SK-N-SH treated with all-trans-retinoic acid at 6 μM for 48 hours (cell line): ENCODE results near the gene LY9.

Source experiments
- ATAC-seq: fragments of 200-7000 bp; cut with Tn5 transposase; 3 replicates; pipeline ENCODE4 v1.9.1; 2020; ENCODE audit warnings: mild to moderate bottlenecking, moderate library complexity
- ARNTL ChIP-seq: fragments of 450-650 bp; formaldehyde crosslinking; IDR thresholded peaks from 2 replicates; pipeline ENCODE4 v1.5.0; 2020; ENCODE audit warnings: low read depth, mild to moderate bottlenecking, moderate library complexity, borderline replicate concordance
- BACH2 ChIP-seq: fragments of 250-450 bp; sonication (Bioruptor Pico); IDR thresholded peaks from 2 replicates; pipeline ENCODE4 v1.9.0; 2021; ENCODE audit warnings: mild to moderate bottlenecking, borderline replicate concordance
- CREB5 ChIP-seq: fragments of 250-450 bp; sonication (Bioruptor Pico); IDR thresholded peaks from 2 replicates; pipeline ENCODE4 v1.5.1; 2020; ENCODE audit warnings: low read depth, mild to moderate bottlenecking, moderate library complexity
- CSDC2 ChIP-seq: fragments of 250-450 bp; sonication (Bioruptor Pico); IDR thresholded peaks from 2 replicates; pipeline ENCODE4 v1.5.0; 2020; ENCODE audit warnings: mild to moderate bottlenecking, moderate library complexity
- ESRRG ChIP-seq: fragments of 250-450 bp; sonication (Bioruptor Pico); IDR thresholded peaks from 2 replicates; pipeline ENCODE4 v1.6.1; 2021; ENCODE audit warnings: mild to moderate bottlenecking
- GLIS3 ChIP-seq: fragments of 250-450 bp; sonication (Bioruptor Pico); IDR thresholded peaks from 2 replicates; pipeline ENCODE4 v1.5.0; 2020; ENCODE audit warnings: mild to moderate bottlenecking, moderate library complexity
- ISL1 ChIP-seq: fragments of 250-450 bp; sonication (Bioruptor Pico); IDR thresholded peaks from 2 replicates; pipeline ENCODE4 v2.1.2; 2022; ENCODE audit warnings: mild to moderate bottlenecking, moderate library complexity
- OSR1 ChIP-seq: fragments of 250-450 bp; sonication (Bioruptor Pico); IDR thresholded peaks from 2 replicates; pipeline ENCODE4 v1.8.0; 2022; ENCODE audit warnings: moderate library complexity, mild to moderate bottlenecking, inconsistent platforms
- PPARA ChIP-seq: fragments of 250-450 bp; sonication (Bioruptor Pico); IDR thresholded peaks from 2 replicates; pipeline ENCODE4 v1.5.0; 2020; ENCODE audit warnings: mild to moderate bottlenecking, borderline replicate concordance
- RARB ChIP-seq: fragments of 250-450 bp; sonication (Bioruptor Pico); IDR thresholded peaks from 2 replicates; pipeline ENCODE4 v1.8.0; 2021; ENCODE audit warnings: mild to moderate bottlenecking, moderate library complexity
- SNAI2 ChIP-seq: fragments of 250-450 bp; sonication (Bioruptor Pico); IDR thresholded peaks from 2 replicates; pipeline ENCODE4 v1.5.0; 2020; ENCODE audit warnings: mild to moderate bottlenecking, moderate library complexity
- TCF4 ChIP-seq: fragments of 250-450 bp; sonication (Bioruptor Pico); IDR thresholded peaks from 2 replicates; pipeline ENCODE4 v1.8.0; 2021; ENCODE audit warnings: mild to moderate bottlenecking, moderate library complexity, borderline replicate concordance
- ZFP3 ChIP-seq: fragments of 250-450 bp; sonication (Bioruptor Pico); IDR thresholded peaks from 2 replicates; pipeline ENCODE4 v1.5.0; 2020; ENCODE audit warnings: mild to moderate bottlenecking, moderate library complexity
- ZFP30 ChIP-seq: fragments of 450-650 bp; formaldehyde crosslinking; IDR thresholded peaks from 2 replicates; pipeline ENCODE4 v1.5.0; 2022; ENCODE audit warnings: mild to moderate bottlenecking, moderate library complexity
- ZNF565 ChIP-seq: fragments of 450-650 bp; formaldehyde crosslinking; conservative IDR thresholded peaks from 2 replicates; pipeline ENCODE4 v1.5.0; 2020; ENCODE audit warnings: low read depth, mild to moderate bottlenecking, moderate library complexity
- ZNF70 ChIP-seq: fragments of 450-650 bp; formaldehyde crosslinking; IDR thresholded peaks from 2 replicates; pipeline ENCODE4 v1.5.0; 2020; ENCODE audit warnings: mild to moderate bottlenecking, moderate library complexity
- TF ChIP-seq, protein P1 (sequence below): fragments of 250-450 bp; sonication (Bioruptor Pico); IDR thresholded peaks from 2 replicates; pipeline ENCODE4 v1.5.0; 2020; ENCODE audit warnings: mild to moderate bottlenecking, moderate library complexity
- TF ChIP-seq, protein P2 (sequence below): fragments of 250-450 bp; sonication (Bioruptor Pico); IDR thresholded peaks from 2 replicates; pipeline ENCODE4 v1.8.0; 2020; ENCODE audit warnings: mild to moderate bottlenecking, moderate library complexity, borderline replicate concordance
- TF ChIP-seq, protein P3 (sequence below): fragments of 250-450 bp; sonication (Bioruptor Pico); IDR thresholded peaks from 2 replicates; pipeline ENCODE4 v1.8.0; 2021; ENCODE audit warnings: low read depth, mild to moderate bottlenecking, moderate library complexity, borderline replicate concordance

Gene LY9

GRCh38 chr1:160834945-160835565 is 39.1 kb downstream of the LY9 start:
- TF ChIP-seq SNAI2 (no peak), OSR1 (CRISPR knock-in tag) (no peak), ZFP3 (CRISPR knock-in tag) (no peak), RARB (CRISPR knock-in tag) (no peak), PPARA (CRISPR knock-in tag) (no peak), TCF4 (CRISPR knock-in tag) (no peak), CSDC2 (CRISPR knock-in tag) (no peak), ISL1 (no peak), ZNF70 (no peak), GLIS3 (no peak), CREB5 (CRISPR knock-in tag) (no peak)
- TF ChIP-seq, protein P1, sequence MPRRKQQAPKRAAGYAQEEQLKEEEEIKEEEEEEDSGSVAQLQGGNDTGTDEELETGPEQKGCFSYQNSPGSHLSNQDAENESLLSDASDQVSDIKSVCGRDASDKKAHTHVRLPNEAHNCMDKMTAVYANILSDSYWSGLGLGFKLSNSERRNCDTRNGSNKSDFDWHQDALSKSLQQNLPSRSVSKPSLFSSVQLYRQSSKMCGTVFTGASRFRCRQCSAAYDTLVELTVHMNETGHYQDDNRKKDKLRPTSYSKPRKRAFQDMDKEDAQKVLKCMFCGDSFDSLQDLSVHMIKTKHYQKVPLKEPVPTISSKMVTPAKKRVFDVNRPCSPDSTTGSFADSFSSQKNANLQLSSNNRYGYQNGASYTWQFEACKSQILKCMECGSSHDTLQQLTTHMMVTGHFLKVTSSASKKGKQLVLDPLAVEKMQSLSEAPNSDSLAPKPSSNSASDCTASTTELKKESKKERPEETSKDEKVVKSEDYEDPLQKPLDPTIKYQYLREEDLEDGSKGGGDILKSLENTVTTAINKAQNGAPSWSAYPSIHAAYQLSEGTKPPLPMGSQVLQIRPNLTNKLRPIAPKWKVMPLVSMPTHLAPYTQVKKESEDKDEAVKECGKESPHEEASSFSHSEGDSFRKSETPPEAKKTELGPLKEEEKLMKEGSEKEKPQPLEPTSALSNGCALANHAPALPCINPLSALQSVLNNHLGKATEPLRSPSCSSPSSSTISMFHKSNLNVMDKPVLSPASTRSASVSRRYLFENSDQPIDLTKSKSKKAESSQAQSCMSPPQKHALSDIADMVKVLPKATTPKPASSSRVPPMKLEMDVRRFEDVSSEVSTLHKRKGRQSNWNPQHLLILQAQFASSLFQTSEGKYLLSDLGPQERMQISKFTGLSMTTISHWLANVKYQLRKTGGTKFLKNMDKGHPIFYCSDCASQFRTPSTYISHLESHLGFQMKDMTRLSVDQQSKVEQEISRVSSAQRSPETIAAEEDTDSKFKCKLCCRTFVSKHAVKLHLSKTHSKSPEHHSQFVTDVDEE = no peak
- TF ChIP-seq, protein P2, sequence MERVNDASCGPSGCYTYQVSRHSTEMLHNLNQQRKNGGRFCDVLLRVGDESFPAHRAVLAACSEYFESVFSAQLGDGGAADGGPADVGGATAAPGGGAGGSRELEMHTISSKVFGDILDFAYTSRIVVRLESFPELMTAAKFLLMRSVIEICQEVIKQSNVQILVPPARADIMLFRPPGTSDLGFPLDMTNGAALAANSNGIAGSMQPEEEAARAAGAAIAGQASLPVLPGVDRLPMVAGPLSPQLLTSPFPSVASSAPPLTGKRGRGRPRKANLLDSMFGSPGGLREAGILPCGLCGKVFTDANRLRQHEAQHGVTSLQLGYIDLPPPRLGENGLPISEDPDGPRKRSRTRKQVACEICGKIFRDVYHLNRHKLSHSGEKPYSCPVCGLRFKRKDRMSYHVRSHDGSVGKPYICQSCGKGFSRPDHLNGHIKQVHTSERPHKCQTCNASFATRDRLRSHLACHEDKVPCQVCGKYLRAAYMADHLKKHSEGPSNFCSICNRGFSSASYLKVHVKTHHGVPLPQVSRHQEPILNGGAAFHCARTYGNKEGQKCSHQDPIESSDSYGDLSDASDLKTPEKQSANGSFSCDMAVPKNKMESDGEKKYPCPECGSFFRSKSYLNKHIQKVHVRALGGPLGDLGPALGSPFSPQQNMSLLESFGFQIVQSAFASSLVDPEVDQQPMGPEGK = no peak
- ATAC-seq = peak; percentile 32; the same call in 2 of the 3 replicates

DNA sequence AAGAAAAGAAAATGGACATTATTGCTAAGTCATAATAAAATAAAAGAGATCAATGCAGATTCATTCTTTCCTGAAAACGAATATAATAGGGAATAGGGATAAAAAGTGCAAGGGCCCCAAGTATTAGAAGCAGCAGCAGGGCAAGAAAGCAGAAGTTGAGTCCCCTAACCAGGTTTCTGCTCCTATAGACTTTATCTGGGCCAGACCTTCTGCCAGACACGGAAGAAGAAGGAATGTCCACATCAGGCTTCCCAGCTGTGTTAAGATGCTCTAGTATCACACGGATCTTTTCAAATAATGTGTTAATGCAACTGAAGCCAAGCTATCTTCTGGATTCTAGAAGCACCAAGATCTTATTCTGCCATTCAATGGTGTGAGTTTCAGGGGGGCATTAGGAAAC is 39.8 kb downstream of the LY9 start:
- no peak for ATAC-seq
- TF ChIP-seq, protein P3, sequence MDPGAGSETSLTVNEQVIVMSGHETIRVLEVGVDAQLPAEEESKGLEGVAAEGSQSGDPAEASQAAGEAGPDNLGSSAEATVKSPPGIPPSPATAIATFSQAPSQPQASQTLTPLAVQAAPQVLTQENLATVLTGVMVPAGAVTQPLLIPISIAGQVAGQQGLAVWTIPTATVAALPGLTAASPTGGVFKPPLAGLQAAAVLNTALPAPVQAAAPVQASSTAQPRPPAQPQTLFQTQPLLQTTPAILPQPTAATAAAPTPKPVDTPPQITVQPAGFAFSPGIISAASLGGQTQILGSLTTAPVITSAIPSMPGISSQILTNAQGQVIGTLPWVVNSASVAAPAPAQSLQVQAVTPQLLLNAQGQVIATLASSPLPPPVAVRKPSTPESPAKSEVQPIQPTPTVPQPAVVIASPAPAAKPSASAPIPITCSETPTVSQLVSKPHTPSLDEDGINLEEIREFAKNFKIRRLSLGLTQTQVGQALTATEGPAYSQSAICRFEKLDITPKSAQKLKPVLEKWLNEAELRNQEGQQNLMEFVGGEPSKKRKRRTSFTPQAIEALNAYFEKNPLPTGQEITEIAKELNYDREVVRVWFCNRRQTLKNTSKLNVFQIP = no peak
- no peak for TF ChIP-seq ARNTL (CRISPR knock-in tag)
- TF ChIP-seq ZFP3 (CRISPR knock-in tag) = no peak
- TF ChIP-seq OSR1 (CRISPR knock-in tag) = no peak
- no peak for TF ChIP-seq PPARA (CRISPR knock-in tag)
- no peak for TF ChIP-seq SNAI2
- TF ChIP-seq, protein P1 = no peak
- TF ChIP-seq, protein P2 = no peak
- no peak for TF ChIP-seq GLIS3
- TF ChIP-seq ZFP30 (CRISPR knock-in tag) = no peak
- no peak for TF ChIP-seq ESRRG (CRISPR knock-in tag)
- TF ChIP-seq TCF4 (CRISPR knock-in tag) = no peak
- no peak for TF ChIP-seq BACH2 (CRISPR knock-in tag)
- TF ChIP-seq ZNF565 = no peak
